Measurements from ENCODE around the gene DOCK2.

The DOCK2 gene

GRCh38 chr5:169874621-169875020, 237.5 kb downstream of the DOCK2 start:
- no peak overlapping the region for H3K27ac Mint-ChIP-seq
- no peak for DNase-seq
- H3K4me3 Mint-ChIP-seq = no peak overlapping the region
- H3K36me3 Mint-ChIP-seq (ENCODE audit: low read depth) = peaks cover 80% of the 10 kb centered on the region
- H3K27me3 Mint-ChIP-seq = no peaks in the 10 kb centered on the region
- peaks cover 18% of the 10 kb centered on the region for H3K4me1 Mint-ChIP-seq (ENCODE audit: low read depth)
- no peaks in the 10 kb centered on the region for H3K9me3 Mint-ChIP-seq

DNA sequence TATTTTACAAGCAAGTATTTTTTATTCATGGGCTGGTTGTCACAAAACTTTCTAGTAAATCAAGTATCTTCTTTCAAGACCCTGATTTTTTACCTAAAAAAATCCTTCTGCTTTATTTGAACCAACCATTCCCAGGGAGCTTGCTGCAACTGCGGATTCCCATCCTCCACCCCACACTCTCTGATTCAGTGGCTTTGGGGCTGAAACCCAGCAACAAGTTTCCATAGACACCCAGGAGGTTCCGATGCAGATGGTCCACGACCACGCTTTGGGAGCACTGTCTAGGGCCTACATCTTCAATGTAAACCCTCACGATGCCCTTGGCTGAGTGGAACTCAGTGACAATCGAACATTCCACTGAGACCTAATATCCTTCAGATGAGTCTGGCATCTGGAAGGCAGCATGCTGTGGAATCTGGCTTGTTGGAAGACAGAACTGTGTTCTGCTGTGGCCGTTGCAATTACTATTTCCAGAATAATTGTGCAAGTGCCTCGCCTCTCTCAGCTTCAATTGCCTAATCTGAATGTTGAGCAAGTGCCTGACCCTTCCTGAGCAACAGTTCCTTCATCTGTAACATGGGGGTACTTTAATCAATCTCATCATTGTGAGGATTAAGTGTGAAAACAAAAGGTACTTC, 238.1 kb downstream of the DOCK2 start:
- Mint-ChIP-seq H3K4me3 (no peak overlapping the region), H3K27ac (no peak overlapping the region), H3K36me3 (ENCODE audit: low read depth) (peaks cover 78% of the 10 kb centered on the region), H3K9me3 (no peaks in the 10 kb centered on the region), H3K4me1 (ENCODE audit: low read depth) (peaks cover 18% of the 10 kb centered on the region), H3K27me3 (no peaks in the 10 kb centered on the region)
- DNase-seq = no peak

- no peak overlapping the region for H3K4me3 Mint-ChIP-seq
- peaks cover 18% of the 10 kb centered on the region for H3K4me1 Mint-ChIP-seq (ENCODE audit: low read depth)
These were observed 238.7 kb downstream of the DOCK2 start for GRCh38 chr5:169875731-169876130.

GRCh38 chr5:169876386-169876785, 239.3 kb downstream of the DOCK2 start:
- Mint-ChIP-seq H3K4me3 (no peak overlapping the region), H3K4me1 (ENCODE audit: low read depth) (peaks cover 18% of the 10 kb centered on the region), H3K36me3 (ENCODE audit: low read depth) (peaks cover 81% of the 10 kb centered on the region), H3K27me3 (no peaks in the 10 kb centered on the region), H3K27ac (peak overlapping the region; percentile 3), H3K9me3 (no peaks in the 10 kb centered on the region)
- DNase-seq = no peak

More at GRCh38 chr5:169875731-169876130, 238.7 kb downstream of the DOCK2 start:
- no peak for DNase-seq
- peak overlapping the region; percentile 3 for H3K27ac Mint-ChIP-seq
- peaks cover 82% of the 10 kb centered on the region for H3K36me3 Mint-ChIP-seq (ENCODE audit: low read depth)
- no peaks in the 10 kb centered on the region for H3K9me3 Mint-ChIP-seq
- no peaks in the 10 kb centered on the region for H3K27me3 Mint-ChIP-seq

GRCh38 chr5:169880012-169880663, 243.1 kb downstream of the DOCK2 start:
- Mint-ChIP-seq H3K27me3 (no peaks in the 10 kb centered on the region), H3K27ac (no peak overlapping the region), H3K4me1 (ENCODE audit: low read depth) (peaks cover 24% of the 10 kb centered on the region), H3K9me3 (no peaks in the 10 kb centered on the region), H3K4me3 (no peak overlapping the region), H3K36me3 (ENCODE audit: low read depth) (peaks cover 87% of the 10 kb centered on the region)
- no peak for DNase-seq

DNA sequence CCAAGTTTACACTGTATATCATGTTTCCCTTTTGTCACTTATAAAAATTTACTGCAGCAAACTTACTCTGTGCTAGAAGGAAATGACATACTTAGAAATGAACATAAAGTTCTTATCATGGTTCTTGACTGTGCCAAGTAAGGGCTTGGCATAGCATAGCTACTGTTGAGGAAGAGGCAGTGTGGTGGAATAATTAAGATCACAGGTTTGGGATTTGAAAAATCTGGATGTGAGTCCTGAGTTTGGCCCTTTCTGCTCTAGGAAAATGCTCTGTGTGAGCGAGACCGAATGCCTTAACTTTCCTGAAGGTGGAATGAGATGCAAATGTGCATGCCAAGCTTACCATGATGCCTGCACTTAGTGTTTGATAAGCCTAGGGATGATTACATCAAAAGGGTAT, 243.7 kb downstream of the DOCK2 start:
- peaks cover 20% of the 10 kb centered on the region for H3K4me1 Mint-ChIP-seq (ENCODE audit: low read depth)
- H3K9me3 Mint-ChIP-seq = no peaks in the 10 kb centered on the region
- H3K36me3 Mint-ChIP-seq (ENCODE audit: low read depth) = peaks cover 86% of the 10 kb centered on the region
- no peak for DNase-seq
- H3K27me3 Mint-ChIP-seq = no peaks in the 10 kb centered on the region
- H3K4me3 Mint-ChIP-seq = no peak overlapping the region
- H3K27ac Mint-ChIP-seq = no peak overlapping the region

DNA sequence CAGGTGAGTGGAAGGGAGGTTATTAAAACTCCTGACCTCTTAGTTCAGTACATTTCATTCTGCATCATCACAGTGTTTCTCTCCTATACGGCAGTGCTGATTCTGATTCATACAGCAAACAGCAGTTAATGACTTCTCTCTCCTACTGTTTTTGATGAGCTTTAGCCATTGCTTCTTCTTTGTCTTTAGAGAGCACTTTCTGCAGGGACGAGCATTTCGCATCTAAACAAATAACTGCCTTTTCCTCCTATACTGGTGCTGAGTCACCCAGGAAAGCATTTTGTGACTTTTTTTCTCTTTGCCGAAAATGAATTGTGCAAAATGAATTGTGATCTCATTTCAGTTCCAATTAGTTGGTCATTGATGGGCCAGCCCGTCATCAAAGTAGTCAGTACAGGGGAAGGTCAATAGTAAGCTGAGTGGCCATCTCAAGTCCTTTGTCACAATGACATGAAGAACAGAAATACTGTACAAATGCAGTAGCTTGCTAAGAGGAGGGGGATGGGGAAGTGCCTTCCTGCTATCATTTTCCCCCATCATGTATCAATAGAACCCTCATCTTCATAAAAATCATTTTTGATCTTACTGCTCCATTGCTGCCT, 244.7 kb downstream of the DOCK2 start:
- Mint-ChIP-seq H3K36me3 (ENCODE audit: low read depth) (peaks cover 80% of the 10 kb centered on the region), H3K4me1 (ENCODE audit: low read depth) (peaks cover 13% of the 10 kb centered on the region)

DNA sequence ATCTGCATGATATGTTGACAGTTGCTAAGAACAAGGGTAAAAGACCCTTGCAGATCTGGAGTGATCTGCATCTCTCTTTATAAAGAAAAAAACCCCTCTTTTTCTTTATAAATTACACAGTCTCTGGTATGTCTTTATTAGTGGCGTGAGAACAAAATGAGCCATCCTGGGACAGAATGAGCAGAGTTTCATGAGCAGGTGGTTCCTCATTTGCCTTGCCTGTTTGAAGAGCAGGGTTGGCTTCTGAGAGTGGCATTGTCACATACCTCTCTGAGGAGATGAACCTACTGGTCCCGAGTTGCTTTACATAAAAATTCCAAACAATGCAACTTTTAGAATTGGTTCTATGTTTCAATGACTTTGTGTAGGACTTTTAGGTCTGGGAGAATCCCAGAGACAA, 249.0 kb downstream of the DOCK2 start:
- no peak for DNase-seq
- Mint-ChIP-seq H3K9me3 (no peaks in the 10 kb centered on the region), H3K36me3 (ENCODE audit: low read depth) (peaks cover 58% of the 10 kb centered on the region), H3K4me3 (no peak overlapping the region), H3K4me1 (ENCODE audit: low read depth) (peaks cover 12% of the 10 kb centered on the region), H3K27me3 (no peaks in the 10 kb centered on the region), H3K27ac (no peak overlapping the region)

More for the DNA sequence above, 244.7 kb downstream of the DOCK2 start:
- H3K4me3 Mint-ChIP-seq = no peak overlapping the region
- no peaks in the 10 kb centered on the region for H3K9me3 Mint-ChIP-seq
- H3K27ac Mint-ChIP-seq = no peak overlapping the region
- H3K27me3 Mint-ChIP-seq = no peaks in the 10 kb centered on the region
- no peak for DNase-seq

- no peak for DNase-seq
- Mint-ChIP-seq H3K9me3 (no peaks in the 10 kb centered on the region), H3K4me1 (ENCODE audit: low read depth) (peaks cover 12% of the 10 kb centered on the region), H3K27me3 (no peaks in the 10 kb centered on the region), H3K4me3 (no peak overlapping the region), H3K27ac (no peak overlapping the region), H3K36me3 (ENCODE audit: low read depth) (peaks cover 56% of the 10 kb centered on the region)
These were observed 249.6 kb downstream of the DOCK2 start for GRCh38 chr5:169886677-169887076.

GRCh38 chr5:169889572-169889971, 252.5 kb downstream of the DOCK2 start:
- Mint-ChIP-seq H3K27ac (no peak overlapping the region), H3K4me1 (ENCODE audit: low read depth) (peaks cover 10% of the 10 kb centered on the region), H3K36me3 (ENCODE audit: low read depth) (peaks cover 57% of the 10 kb centered on the region), H3K4me3 (no peak overlapping the region), H3K27me3 (no peaks in the 10 kb centered on the region), H3K9me3 (no peaks in the 10 kb centered on the region)
- no peak for DNase-seq

GRCh38 chr5:169893010-169893409, 255.9 kb downstream of the DOCK2 start:
- H3K27ac Mint-ChIP-seq = no peak overlapping the region
- no peaks in the 10 kb centered on the region for H3K27me3 Mint-ChIP-seq
- H3K4me3 Mint-ChIP-seq = no peak overlapping the region
- DNase-seq = no peak
- H3K36me3 Mint-ChIP-seq (ENCODE audit: low read depth) = peaks cover 74% of the 10 kb centered on the region
- H3K4me1 Mint-ChIP-seq (ENCODE audit: low read depth) = peaks cover 7% of the 10 kb centered on the region
- no peaks in the 10 kb centered on the region for H3K9me3 Mint-ChIP-seq

DNA sequence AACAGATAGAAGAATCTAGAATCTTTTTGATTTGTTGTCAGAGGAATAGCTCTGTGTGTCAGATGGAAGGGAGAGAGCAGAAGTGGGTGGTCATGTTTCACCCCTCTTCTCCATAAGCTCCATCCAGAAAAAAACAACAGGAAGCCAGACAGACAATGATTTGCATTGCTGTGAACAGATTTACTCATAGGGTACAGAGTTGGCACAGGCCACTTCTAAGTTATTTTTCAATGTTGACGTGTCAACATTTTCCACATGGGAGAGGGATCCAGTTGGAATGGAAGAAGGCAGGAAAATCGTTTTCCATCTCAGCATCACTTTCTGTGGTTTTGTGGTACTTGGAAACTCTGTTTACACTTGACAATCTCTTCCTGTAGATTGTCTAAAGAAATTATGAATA, 256.5 kb downstream of the DOCK2 start:
- Mint-ChIP-seq H3K4me3 (no peak overlapping the region), H3K9me3 (no peaks in the 10 kb centered on the region), H3K27ac (no peak overlapping the region), H3K27me3 (no peaks in the 10 kb centered on the region), H3K36me3 (ENCODE audit: low read depth) (peaks cover 75% of the 10 kb centered on the region), H3K4me1 (ENCODE audit: low read depth) (peaks cover 7% of the 10 kb centered on the region)
- no peak for DNase-seq

DNA sequence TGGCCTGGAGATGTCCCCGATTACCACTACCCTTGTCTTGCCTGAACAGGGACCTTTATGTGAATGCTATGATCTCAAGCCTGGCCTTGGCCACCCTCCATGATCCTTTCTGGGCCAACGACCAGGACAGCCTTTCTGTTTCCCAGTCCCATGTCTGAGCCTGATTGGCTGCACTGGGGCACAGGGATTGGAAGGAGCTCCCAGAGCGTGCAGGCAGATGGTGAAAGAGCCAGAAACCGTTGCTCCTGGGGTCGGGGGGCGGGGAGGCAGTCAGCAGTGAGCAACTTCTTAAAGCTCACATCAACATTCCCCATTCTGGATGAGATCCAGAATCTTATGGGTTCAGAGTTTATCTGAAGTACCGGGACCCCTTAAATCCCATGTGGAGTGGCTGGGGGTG, 258.9 kb downstream of the DOCK2 start:
- Mint-ChIP-seq H3K4me1 (ENCODE audit: low read depth) (peaks cover 2% of the 10 kb centered on the region), H3K36me3 (ENCODE audit: low read depth) (peaks cover 91% of the 10 kb centered on the region), H3K9me3 (no peaks in the 10 kb centered on the region), H3K27ac (no peak overlapping the region), H3K27me3 (no peaks in the 10 kb centered on the region), H3K4me3 (no peak overlapping the region)
- DNase-seq = no peak

GRCh38 chr5:169897481-169897880, 260.4 kb downstream of the DOCK2 start:
- Mint-ChIP-seq H3K27me3 (no peaks in the 10 kb centered on the region), H3K9me3 (no peaks in the 10 kb centered on the region), H3K36me3 (ENCODE audit: low read depth) (peaks cover 87% of the 10 kb centered on the region), H3K4me3 (no peak overlapping the region), H3K27ac (no peak overlapping the region), H3K4me1 (ENCODE audit: low read depth) (peaks cover 11% of the 10 kb centered on the region)
- DNase-seq = no peak

DNA sequence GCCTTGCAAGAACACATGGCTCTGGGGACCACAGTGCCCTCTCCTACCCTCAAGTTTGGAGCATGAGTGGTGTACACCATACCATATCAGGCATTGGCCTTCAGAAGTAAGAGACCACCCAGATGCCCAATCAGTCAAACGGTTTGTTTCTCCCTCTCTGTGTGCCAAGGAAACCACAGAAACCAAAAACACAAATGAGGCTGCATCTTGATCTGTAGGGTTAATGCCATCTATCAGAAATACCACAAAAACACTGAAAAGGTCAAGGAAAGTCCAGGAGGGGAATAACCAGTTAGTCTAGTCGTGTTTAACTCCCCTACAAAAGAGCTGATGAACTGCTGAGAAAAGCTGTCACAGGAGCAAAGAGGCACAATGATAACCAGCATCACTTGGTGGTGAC, 264.8 kb downstream of the DOCK2 start:
- no peaks in the 10 kb centered on the region for H3K9me3 Mint-ChIP-seq
- H3K27ac Mint-ChIP-seq = no peak overlapping the region
- H3K4me3 Mint-ChIP-seq = no peak overlapping the region
- H3K4me1 Mint-ChIP-seq (ENCODE audit: low read depth) = peaks cover 9% of the 10 kb centered on the region
- peaks cover 58% of the 10 kb centered on the region for H3K36me3 Mint-ChIP-seq (ENCODE audit: low read depth)
- no peaks in the 10 kb centered on the region for H3K27me3 Mint-ChIP-seq
- no peak for DNase-seq
